Measurements from ENCODE around the gene ACOT9. TPM values are rescaled to one million over a fixed set of nuclear protein-coding genes. Genes with fewer than 3 reads are reported as not detected.
"Not testable (repeated sequence)": the region's sequence is repeated elsewhere in the genome, so short reads cannot be mapped to it uniquely, and the experiment has no call there.

The ACOT9 gene
- total and polyA plus RNA-seq, 5 experiments from 2014 or later: 5.9 to 14.8 (median 13.0) TPM

DNA sequence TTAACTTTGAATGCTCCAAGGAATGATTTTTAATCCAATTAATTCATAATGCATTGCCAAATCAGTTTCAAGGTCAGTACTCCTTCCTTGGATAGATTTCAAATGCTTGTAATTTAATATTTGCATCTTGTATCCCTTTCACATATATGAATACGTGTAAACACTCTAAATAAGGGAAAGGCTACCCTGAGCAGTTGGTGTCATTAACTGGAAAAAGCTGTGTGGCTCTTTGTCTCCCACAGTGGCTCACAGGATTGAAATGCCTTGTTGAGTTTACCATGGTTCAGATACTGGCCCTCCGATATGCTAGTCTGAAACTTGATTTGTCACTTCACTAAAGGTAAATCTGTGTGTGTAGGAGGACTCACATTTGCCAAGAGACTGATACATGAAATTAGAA lies 16.7 kb upstream of the ACOT9 start:
- ATAC-seq: no peak

DNA sequence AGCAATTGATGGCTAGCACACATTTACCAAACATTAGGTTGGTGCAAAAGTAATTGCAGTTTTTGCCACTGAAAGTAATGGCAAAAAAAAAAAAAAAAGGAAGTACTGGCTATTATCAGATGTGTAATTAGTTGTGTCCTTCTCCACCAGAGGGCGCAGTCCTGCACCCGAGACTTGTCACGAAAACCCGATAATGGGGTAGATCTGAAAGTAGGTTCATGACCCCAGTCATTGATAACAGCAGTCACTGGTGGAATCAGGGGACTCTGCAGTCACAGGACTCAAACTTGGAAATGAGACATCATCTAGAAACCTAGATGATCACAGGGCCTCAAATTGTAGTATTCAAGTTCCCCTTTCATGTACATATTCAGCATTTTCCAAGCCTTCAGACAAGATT lies 13.1 kb upstream of the ACOT9 start:
- Mint-ChIP-seq H3K27ac (peak overlapping the region in 2 of 10 donors; percentile 52 to 70), H3K27me3 (no peaks in the 10 kb centered on the region), H3K4me1 (peaks cover 0 to 5% (median 0%) of the 10 kb centered on the region in 4 donors), H3K9me3 (no peaks in the 10 kb centered on the region), H3K36me3 (no peaks in the 10 kb centered on the region), H3K4me3 (peak overlapping the region in 1 of 10 donors; percentile 26)
- peak; percentile 43 to 59 for ATAC-seq
- DNase-seq: peak; percentile 19 to 77 (median 53)
- POLR2A ChIA-PET: no interaction called here

More for the DNA sequence above, 16.7 kb upstream of the ACOT9 start:
- Mint-ChIP-seq H3K27me3 (no peaks in the 10 kb centered on the region), H3K4me1 (peaks cover 0 to 5% (median 0%) of the 10 kb centered on the region in 4 donors), H3K9me3 (no peaks in the 10 kb centered on the region), H3K4me3 (no peak overlapping the region), H3K36me3 (no peaks in the 10 kb centered on the region), H3K27ac (no peak overlapping the region)
- no peak for DNase-seq
- POLR2A ChIA-PET: no interaction called here

DNA sequence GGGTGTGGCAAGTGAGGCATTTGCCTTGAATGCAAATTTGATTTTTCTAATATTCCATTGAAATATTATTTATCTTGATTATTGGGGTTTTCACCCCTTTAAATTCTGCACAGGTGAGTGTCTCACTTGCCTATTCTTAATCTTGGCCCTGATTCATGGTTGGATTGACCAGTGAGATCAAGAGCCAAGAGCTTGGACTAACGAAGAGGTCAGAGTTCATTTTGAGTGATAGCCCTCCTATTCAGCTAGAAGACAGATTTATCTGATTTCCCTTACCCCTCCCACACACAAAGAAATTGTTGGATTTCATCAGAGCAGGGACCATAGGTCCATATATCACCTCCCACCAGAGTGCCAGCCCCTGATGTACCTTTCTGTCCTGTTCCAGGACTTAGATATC lies 11.6 kb upstream of the ACOT9 start:
- Mint-ChIP-seq H3K4me3 (no peak overlapping the region), H3K9me3 (no peaks in the 10 kb centered on the region), H3K27ac (no peak overlapping the region), H3K4me1 (peaks cover 0 to 5% (median 0%) of the 10 kb centered on the region in 4 donors), H3K27me3 (no peaks in the 10 kb centered on the region), H3K36me3 (no peaks in the 10 kb centered on the region)
- DNase-seq (no peak), ATAC-seq (no peak)
- POLR2A ChIA-PET: no interaction called here

GRCh38 chrX:23752740-23753415 lies 9.8 kb upstream of the ACOT9 start:
- Mint-ChIP-seq H3K36me3 (no peaks in the 10 kb centered on the region), H3K27ac (peak overlapping the region in 1 of 10 donors; percentile 24), H3K9me3 (no peaks in the 10 kb centered on the region), H3K27me3 (no peaks in the 10 kb centered on the region), H3K4me3 (no peak overlapping the region), H3K4me1 (peaks cover 0 to 5% (median 0%) of the 10 kb centered on the region in 4 donors)
- POLR2A ChIA-PET: interaction anchor here (0.7 kb wide), 1 partner anchor 301 kb away, joined by 4 read pairs; no protein-coding TSS in a partner anchor
- ATAC-seq (no peak), DNase-seq (no peak)

DNA sequence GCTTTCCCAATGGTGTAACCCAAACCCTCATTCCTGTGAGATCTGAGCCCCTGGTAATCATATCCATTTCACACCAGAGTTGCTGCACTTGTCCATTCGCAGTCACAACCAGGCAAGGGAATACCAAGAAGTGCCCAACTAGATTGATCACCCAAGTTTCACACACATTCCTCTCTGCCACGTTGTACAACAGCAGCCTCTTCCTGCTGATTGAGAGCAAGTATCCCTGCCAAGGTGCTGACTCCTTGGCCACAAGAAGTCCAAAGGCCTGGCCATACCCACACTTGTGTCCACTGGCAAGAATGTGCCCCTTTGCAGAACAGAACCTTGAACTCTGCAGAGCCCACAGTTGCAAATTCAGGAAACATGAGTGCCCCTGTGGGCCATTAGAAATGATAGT lies 6.5 kb upstream of the ACOT9 start:
- H3K4me3 Mint-ChIP-seq: no peak overlapping the region
- no peaks in the 10 kb centered on the region for H3K36me3 Mint-ChIP-seq
- H3K27ac Mint-ChIP-seq: peak overlapping the region in 1 of 10 donors; percentile 38
- no peak for ATAC-seq
- POLR2A ChIA-PET: no interaction called here
- H3K9me3 Mint-ChIP-seq: no peaks in the 10 kb centered on the region
- H3K4me1 Mint-ChIP-seq: peaks cover 4 to 13% (median 7%) of the 10 kb centered on the region in 4 donors
- DNase-seq: no peak
- no peaks in the 10 kb centered on the region for H3K27me3 Mint-ChIP-seq

GRCh38 chrX:23749129-23749528 lies 6.1 kb upstream of the ACOT9 start:
- no peak for ATAC-seq
- peaks cover 0 to 2% (median 0%) of the 10 kb centered on the region in 9 donors for H3K9me3 Mint-ChIP-seq
- H3K36me3 Mint-ChIP-seq: no peaks in the 10 kb centered on the region
- peaks cover 4 to 18% (median 7%) of the 10 kb centered on the region in 4 donors for H3K4me1 Mint-ChIP-seq
- H3K27me3 Mint-ChIP-seq: no peaks in the 10 kb centered on the region
- no peak for DNase-seq
- POLR2A ChIA-PET: no interaction called here
- no peak overlapping the region for H3K4me3 Mint-ChIP-seq
- H3K27ac Mint-ChIP-seq: peak overlapping the region in 1 of 10 donors; percentile 38

DNA sequence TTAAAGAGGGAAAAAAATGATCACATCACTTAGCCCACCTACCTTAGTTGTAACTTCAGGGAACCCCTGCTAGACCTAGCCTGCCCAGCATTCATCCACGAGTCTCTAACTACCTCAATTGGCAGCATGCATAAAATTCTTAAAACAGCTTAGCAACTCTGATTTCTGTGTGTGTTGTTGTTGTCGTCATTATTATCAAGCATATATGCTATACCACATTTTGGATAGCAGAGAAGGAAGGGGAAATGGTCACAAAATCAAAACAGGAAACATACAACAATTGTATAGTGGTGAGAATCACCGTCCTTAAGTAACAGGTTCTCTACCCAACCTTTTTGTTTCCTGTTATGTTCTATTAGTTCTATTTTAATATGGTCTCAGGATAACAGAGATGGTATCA lies 2.7 kb upstream of the ACOT9 start:
- ATAC-seq: peak in 1 of 2 donors; percentile 50
- H3K27ac Mint-ChIP-seq: peak overlapping the region in 4 of 10 donors; percentile 49 to 78 (median 66)
- H3K36me3 Mint-ChIP-seq: no peaks in the 10 kb centered on the region
- H3K4me3 Mint-ChIP-seq: peak overlapping the region in 5 of 10 donors; percentile 12 to 53 (median 42)
- H3K4me1 Mint-ChIP-seq: peaks cover 9 to 39% (median 19%) of the 10 kb centered on the region in 4 donors
- H3K9me3 Mint-ChIP-seq: peaks cover 0 to 2% (median 0%) of the 10 kb centered on the region in 9 donors
- POLR2A ChIA-PET: no interaction called here
- DNase-seq: peak in 2 of 10 donors; percentile 18 to 27
- no peaks in the 10 kb centered on the region for H3K27me3 Mint-ChIP-seq

- not testable (repeated sequence) for H3K27me3 Mint-ChIP-seq, H3K36me3 Mint-ChIP-seq, DNase-seq, ATAC-seq, H3K9me3 Mint-ChIP-seq
- POLR2A ChIA-PET: interaction anchor here (0.6 to 2.5 kb wide), 6 partner anchors 24 to 210 kb away, joined by 3 to 19 read pairs (median 4); partner anchors contain the start of gene SAT1
- Mint-ChIP-seq H3K4me1 (peaks cover 9 to 45% (median 22%) of the 10 kb centered on the region in 4 donors), H3K4me3 (peak overlapping the region; percentile 70 to 91 (median 86)), H3K27ac (peak overlapping the region in 7 of 10 donors; percentile 54 to 90 (median 77))
Measured at GRCh38 chrX:23743623-23743971, 521 bp upstream of the ACOT9 start.

DNA sequence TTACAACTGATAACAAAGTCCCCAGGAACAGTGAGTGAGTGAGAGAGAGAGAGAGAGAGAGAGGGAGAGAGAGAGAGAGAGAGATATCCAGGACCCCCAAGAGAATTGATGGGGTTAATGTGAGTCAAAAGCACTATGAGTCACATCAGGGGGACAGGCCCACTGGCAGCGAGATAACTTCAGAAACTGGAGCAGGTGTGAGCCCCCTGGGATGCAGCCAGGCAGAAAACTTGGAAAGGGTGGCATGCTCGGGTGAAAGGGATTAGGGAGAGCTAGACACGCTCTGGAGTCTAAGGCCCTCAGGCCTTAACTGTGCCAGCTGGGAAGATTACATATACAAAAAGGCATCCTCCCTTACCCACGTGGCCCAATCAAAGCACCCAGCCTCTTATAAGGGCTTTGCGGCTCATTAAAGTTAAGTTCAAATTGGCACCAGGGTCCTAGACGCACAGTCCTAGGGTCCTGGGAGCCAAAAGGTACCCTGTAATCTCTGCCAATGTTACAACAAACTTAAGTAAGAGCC lies 841 bp downstream of the ACOT9 start:
- DNase-seq (peak in 2 of 10 donors; percentile 9 to 15), ATAC-seq (peak; percentile 17 to 18)
- Mint-ChIP-seq H3K27ac (peak overlapping the region; percentile 22 to 90 (median 77)), H3K36me3 (no peaks in the 10 kb centered on the region), H3K9me3 (peaks cover 0 to 2% (median 0%) of the 10 kb centered on the region in 9 donors), H3K4me1 (peaks cover 9 to 48% (median 22%) of the 10 kb centered on the region in 4 donors), H3K4me3 (peak overlapping the region; percentile 78 to 91 (median 89)), H3K27me3 (no peaks in the 10 kb centered on the region)
- POLR2A ChIA-PET: interaction anchor here (2.5 kb wide), 1 partner anchor 41 kb away, joined by 19 read pairs; the partner anchor contains the start of gene SAT1

GRCh38 chrX:23737413-23737812 lies 5.7 kb downstream of the ACOT9 start:
- H3K9me3 Mint-ChIP-seq: no peaks in the 10 kb centered on the region
- DNase-seq (no peak), ATAC-seq (no peak)
- H3K36me3 Mint-ChIP-seq: peaks cover 0 to 9% (median 0%) of the 10 kb centered on the region in 3 donors
- peaks cover 4 to 26% (median 13%) of the 10 kb centered on the region in 4 donors for H3K4me1 Mint-ChIP-seq
- POLR2A ChIA-PET: no interaction called here
- no peaks in the 10 kb centered on the region for H3K27me3 Mint-ChIP-seq
- no peak overlapping the region for H3K27ac Mint-ChIP-seq
- no peak overlapping the region for H3K4me3 Mint-ChIP-seq

DNA sequence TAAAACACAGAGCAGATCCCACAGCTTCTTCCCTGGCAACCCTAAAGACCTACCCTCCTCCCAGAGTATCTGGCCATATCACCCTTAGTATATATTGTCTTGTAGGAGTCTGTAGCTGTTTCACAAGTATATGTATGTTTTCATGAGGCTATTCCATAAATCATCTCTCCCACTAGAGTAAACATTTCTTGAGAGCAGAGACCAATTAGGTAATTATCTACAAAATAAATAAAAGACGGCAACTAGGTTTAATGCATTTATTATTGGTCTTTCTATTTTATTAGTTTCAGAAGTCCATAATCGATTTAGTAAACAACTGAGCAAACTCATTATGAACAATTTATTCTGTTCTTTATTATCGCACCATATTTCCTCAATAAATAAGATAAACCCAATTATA lies 7.0 kb downstream of the ACOT9 start:
- POLR2A ChIA-PET: interaction anchor here (1.0 kb wide), 1 partner anchor 47 kb away, joined by 3 read pairs; the partner anchor contains the start of gene SAT1
- no peak for ATAC-seq
- H3K9me3 Mint-ChIP-seq: no peaks in the 10 kb centered on the region

GRCh38 chrX:23732704-23733103 lies 10.4 kb downstream of the ACOT9 start:
- POLR2A ChIA-PET: no interaction called here
- peak overlapping the region in 2 of 10 donors; percentile 16 to 51 for H3K27ac Mint-ChIP-seq

More for the DNA sequence above, 7.0 kb downstream of the ACOT9 start:
- H3K4me1 Mint-ChIP-seq: peaks cover 0 to 15% (median 3%) of the 10 kb centered on the region in 4 donors
- H3K4me3 Mint-ChIP-seq: no peak overlapping the region
- H3K36me3 Mint-ChIP-seq: peaks cover 0 to 18% (median 2%) of the 10 kb centered on the region in 3 donors
- H3K27me3 Mint-ChIP-seq: no peaks in the 10 kb centered on the region
- H3K27ac Mint-ChIP-seq: no peak overlapping the region
- no peak for DNase-seq

DNA sequence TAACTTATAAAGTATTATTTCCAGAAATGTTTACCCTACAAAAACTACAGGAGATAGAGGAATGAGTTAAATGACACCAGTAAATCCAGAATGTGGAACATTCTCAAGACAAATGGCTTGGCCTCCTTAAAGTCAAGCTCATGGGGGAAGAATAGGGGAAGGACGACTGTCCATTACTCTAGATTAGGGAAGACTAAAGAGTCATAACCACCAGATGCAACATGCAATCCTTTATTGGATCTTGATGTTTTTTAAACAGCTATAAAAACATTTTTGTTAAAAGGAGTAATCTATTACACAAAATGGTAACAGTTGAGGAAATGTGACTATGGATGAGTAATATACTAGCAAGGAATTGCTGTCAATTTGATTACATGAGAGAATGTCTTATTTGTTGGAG lies 11.1 kb downstream of the ACOT9 start:
- DNase-seq (no peak), ATAC-seq (no peak)
- H3K27ac Mint-ChIP-seq: peak overlapping the region in 2 of 10 donors; percentile 11 to 45
- POLR2A ChIA-PET: no interaction called here
- H3K27me3 Mint-ChIP-seq: no peaks in the 10 kb centered on the region
- H3K36me3 Mint-ChIP-seq: peaks cover 0 to 37% (median 4%) of the 10 kb centered on the region in 3 donors
- peaks cover 0 to 2% (median 0%) of the 10 kb centered on the region in 9 donors for H3K9me3 Mint-ChIP-seq
- peaks cover 0 to 6% (median 0%) of the 10 kb centered on the region in 4 donors for H3K4me1 Mint-ChIP-seq
- no peak overlapping the region for H3K4me3 Mint-ChIP-seq

More at GRCh38 chrX:23732704-23733103, 10.4 kb downstream of the ACOT9 start:
- no peak overlapping the region for H3K4me3 Mint-ChIP-seq
- no peaks in the 10 kb centered on the region for H3K27me3 Mint-ChIP-seq
- peaks cover 0 to 2% (median 0%) of the 10 kb centered on the region in 9 donors for H3K9me3 Mint-ChIP-seq
- H3K36me3 Mint-ChIP-seq: peaks cover 0 to 35% (median 4%) of the 10 kb centered on the region in 3 donors
- peaks cover 0 to 6% (median 0%) of the 10 kb centered on the region in 4 donors for H3K4me1 Mint-ChIP-seq
- DNase-seq (no peak), ATAC-seq (no peak)
